ENCODE data around the gene CASS4.

GRCh38 chr20:56429502-56429901 is 17.4 kb downstream of the CASS4 start:
- TF ChIP-seq, protein P1, sequence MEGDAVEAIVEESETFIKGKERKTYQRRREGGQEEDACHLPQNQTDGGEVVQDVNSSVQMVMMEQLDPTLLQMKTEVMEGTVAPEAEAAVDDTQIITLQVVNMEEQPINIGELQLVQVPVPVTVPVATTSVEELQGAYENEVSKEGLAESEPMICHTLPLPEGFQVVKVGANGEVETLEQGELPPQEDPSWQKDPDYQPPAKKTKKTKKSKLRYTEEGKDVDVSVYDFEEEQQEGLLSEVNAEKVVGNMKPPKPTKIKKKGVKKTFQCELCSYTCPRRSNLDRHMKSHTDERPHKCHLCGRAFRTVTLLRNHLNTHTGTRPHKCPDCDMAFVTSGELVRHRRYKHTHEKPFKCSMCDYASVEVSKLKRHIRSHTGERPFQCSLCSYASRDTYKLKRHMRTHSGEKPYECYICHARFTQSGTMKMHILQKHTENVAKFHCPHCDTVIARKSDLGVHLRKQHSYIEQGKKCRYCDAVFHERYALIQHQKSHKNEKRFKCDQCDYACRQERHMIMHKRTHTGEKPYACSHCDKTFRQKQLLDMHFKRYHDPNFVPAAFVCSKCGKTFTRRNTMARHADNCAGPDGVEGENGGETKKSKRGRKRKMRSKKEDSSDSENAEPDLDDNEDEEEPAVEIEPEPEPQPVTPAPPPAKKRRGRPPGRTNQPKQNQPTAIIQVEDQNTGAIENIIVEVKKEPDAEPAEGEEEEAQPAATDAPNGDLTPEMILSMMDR (conservative IDR thresholded peaks at IDR 0.05 in 1 of 2, IDR thresholded peaks at IDR 0.05 in 1 of 2; ENCODE audit: extremely low read depth in 1 of 2, insufficient read depth in 1 of 2, low read depth in 1 of 2, low read length in 2 of 2), result no peak
- TF ChIP-seq EZH2 (IDR thresholded peaks at IDR 0.05; ENCODE audit: borderline replicate concordance, low read length), result no peak

Data from mammary epithelial cell (primary cell).